ENCODE measurements around the gene PPP1R11.
"Not testable (repeated sequence)": the region's sequence is repeated elsewhere in the genome, so short reads cannot be mapped to it uniquely, and the experiment has no call there.

PPP1R11 gene, protein sequence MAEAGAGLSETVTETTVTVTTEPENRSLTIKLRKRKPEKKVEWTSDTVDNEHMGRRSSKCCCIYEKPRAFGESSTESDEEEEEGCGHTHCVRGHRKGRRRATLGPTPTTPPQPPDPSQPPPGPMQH

DNA sequence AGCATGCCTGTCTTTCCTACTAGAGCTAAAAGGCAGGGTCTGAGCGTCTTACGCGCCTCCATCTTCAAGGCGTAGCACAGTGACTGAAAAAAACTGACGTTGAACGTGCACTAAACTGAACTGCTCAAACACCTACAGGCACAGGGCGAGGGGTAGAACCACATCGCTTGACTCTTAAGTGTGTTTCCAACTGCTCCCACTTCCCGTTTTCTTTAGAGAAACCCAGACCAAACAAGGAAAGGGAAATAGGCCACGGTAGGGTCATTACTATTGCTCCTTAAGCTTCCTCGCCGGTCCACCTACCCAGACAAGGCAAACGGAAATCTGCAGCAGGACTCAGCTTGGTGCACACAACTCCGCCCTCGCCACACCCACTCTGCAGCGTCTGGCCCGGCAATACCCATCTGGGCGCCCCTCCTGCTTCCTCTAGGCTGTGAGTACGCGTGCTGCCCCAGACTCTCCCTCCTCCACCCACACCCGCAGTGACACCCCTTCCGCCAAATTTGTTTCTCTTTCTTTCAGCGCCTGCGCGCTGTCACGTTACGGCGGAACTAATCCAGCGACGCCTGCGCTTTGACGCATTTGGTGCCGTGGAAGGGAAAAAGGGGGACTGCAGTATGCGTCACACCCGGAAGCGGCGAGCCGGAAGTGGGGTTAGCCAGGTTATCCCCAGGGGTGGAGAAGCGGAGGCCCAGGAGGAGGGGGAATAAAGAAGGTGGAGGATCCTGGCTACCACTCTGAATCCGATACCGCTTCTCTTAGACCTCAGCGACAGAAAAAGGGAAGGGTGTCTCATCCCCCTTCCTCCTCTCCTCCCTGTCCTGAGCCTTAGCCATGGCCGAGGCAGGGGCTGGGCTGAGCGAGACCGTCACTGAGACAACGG lies at the start of gene PPP1R11:
Gene PPP1R11, plus strand, starts transcription at position 622 of the 883 bp plus-strand sequence. Its CDS starts 213 bp downstream, at position 835.
- DNase-seq: peak; percentile 99

DNA sequence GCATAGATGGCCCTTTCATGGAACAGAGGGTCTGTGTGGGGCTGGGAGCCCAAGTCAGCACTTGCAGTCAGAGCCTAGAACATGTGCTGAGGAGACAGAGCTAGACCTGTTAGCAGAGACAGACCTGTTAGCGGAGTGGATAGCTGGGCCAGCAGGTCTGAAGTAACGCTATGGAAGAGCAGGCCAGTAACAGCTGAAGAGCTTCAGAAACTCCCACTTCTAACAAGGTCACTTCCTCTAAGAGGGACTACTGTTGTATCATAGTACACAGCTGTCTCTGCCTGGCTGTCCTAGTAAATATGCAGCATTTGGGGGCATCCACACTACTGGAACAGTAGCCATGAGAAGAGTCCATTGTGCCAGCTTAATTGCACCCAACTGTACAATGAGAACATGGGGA lies 47.2 kb upstream of the PPP1R11 start:
- DNase-seq: no peak

DNA sequence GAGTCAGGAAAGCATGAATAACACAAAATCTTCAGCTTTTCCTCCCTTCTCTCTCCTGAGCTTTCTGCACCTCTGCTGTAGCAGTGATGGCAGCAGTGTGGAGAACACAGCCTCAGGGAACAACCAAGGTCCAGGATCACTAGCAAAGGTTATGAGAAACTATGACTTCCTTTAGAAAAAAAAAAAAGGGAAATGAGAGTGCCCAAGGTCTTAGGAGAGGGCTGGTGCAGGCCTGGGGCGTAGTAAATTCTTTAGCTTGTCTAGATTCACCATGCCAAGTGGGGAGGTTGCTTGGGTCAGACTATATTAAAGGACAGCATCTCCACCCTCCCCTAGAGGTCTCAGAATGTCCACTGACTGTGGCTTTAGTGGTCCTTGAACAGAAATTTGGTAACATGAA lies 46.4 kb upstream of the PPP1R11 start:
- no peak for DNase-seq

DNA sequence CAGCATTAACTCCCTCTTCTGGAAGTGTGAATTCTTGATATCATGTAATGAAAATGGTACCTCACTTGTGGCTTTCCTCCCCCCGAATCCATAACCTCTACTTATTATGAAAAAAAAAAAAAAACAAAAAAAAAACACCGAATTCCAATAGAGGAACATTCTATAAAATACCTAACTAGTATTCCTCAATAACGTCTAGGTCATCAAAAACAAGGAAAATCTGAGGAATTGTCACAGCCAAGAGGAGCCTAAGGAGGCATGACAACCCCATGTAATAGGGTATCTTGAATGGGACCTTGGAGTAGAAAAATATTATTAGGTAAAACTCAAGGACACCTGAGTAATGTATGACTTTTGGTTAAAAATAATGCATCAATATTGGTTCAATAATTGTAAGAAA lies 44.8 kb upstream of the PPP1R11 start:
- DNase-seq: no peak

DNA sequence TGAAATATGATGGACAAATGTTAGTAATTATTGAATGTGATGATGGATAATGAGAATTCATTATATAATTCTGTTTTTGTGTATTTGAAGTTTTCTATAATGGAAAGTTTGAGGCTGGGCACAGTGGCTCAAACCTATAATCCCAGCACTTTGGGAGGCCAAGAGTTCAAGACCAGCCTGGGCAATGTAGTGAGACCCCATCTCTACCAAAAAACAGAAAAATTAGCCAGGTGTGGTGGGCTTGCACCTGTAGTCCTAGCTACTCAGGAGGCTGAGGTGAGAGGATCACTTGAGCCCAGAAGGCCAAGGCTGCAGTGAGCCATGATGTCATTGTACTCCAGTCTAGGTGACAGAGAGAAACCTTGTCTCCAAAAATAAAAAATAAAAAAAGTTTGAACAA lies 44.3 kb upstream of the PPP1R11 start:
- not testable (repeated sequence) for DNase-seq

DNA sequence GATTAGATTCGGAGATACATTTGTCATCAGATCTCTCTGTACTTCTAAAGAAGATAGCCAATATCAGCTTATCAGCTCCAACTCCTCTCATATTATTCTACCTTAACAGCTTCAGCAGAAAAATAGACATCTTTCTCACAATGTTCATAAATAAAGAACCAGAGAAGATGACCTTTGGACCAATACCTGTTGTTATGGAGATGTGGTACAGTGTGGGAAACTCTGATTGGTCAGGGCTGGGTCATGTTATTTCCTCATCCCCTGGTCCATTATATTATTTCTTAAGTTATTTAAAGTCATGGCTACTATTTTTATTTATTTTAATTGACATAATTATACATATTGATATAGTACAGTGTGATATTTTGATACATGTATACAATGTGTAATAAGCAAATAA lies 41.8 kb upstream of the PPP1R11 start:
- DNase-seq: no peak

DNA sequence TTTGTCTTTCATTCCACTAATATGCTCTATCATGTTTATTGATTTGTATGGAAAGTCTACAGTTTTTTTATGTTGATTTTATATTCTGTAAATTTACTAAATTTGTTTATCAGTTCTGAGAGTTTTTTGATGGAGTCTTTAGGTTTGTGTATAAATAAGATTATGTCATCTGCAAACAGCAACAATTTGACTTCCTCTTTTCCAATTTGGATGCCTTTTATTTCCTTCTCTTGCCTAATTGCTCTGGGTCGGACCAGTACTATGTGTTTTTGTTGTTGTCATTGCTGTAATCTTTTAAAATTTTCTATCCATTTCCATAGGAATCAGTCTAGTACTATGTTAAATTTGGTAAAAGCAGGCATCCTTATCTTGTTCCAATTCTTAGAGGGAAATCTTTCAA lies 37.4 kb upstream of the PPP1R11 start:
- DNase-seq: no peak

DNA sequence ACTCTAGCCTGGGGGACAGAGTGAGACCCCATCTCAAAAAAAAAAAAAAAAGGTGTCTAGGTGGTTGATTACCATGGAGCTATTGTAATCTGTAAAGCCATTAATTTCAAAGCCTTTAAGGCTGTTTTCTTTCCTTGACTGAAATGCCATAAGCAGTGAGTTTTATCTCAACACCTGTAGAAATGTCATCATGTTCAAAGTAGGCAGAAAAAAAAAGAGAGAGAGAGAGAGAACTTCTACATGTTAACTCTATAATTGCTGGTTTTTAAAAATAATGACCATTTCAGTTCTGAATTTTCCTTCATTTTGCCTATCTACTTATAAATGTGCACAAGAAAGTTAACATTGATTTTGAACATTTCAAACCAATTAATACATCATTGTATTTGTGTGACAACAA lies 35.6 kb upstream of the PPP1R11 start:
- DNase-seq: no peak

DNA sequence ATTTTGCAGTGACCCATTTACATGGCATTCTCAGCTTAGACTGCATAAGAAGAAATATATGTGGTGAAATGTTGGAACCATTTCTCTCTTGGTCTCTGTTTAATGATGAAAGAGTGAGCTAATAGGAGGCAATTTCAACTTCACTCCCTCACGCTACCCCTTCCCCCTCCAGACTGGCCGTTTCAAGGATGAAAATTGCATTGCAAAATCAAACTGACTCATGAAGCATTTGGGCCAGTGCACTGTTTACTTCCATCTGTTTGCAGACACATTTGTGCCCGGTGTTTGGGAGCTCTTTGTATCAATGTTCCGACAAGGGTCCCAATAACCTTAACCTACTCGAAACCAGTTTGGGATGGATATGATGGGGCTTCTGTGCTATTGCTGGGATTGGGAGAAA lies 33.6 kb upstream of the PPP1R11 start:
- DNase-seq: peak; percentile 65

DNA sequence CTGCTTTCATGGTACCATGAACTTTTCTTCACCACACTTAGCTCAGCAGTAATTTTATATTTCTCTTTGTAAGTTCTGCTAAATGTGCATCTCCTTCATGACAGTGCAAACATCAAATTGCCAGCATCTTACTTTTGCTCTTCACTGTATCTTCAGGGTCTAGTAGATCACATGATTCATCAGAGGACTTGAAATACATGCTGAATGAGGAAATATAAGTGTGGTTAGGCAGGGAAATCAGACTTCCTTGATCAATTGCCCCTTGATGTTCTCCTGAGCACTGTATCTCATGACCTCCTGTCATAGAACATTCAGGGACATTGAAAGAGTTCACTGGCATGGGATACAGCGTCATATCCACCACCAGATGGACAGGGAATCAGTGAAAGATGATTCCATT lies 31.2 kb upstream of the PPP1R11 start:
- DNase-seq: no peak

DNA sequence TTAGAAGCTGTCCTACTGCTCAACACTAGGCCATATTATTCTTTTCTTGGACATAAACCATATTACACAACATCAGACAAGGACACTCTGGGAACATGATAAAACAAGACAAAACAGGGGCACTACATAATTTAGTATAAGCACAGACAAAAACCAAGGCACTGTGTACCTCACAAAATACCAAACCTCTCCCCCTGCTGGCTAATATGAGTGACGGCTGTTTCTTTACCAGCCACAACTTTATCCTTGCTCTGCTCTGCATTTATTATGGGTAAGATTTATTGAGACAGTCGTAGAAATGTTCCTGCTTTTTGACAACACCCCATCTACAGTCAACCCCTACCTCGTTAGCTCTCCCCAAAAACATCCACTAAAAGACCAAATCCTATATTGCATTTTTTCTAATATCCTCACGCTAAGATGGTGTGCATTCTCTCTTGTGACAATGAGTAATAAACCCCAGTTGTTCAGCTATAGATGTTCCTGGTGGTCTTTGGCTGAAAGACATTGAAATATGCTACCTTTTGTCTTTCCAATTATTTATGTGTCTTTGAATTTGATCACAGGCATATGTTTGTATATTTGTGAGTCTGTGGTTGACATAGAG lies 29.7 kb upstream of the PPP1R11 start:
- DNase-seq: peak; percentile 19

DNA sequence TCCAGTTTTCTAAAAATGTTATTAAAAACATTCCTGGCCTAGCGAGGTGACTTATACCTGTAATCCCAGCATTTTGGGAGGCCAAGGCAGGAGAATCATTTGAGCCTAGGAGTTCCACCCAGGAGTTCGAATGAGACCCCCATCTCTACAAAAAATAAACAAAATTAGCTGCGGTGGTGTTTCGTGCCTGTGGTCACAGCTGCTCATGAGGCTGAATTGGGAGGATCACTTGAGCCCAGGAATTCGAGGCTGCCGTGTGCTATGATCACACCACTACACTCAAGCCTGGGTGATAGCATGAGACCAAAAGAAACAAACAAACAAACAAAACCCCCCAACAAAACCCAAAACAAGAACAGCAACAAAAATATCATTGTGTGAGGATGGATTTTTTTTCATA lies 25.8 kb upstream of the PPP1R11 start:
- no peak for DNase-seq

DNA sequence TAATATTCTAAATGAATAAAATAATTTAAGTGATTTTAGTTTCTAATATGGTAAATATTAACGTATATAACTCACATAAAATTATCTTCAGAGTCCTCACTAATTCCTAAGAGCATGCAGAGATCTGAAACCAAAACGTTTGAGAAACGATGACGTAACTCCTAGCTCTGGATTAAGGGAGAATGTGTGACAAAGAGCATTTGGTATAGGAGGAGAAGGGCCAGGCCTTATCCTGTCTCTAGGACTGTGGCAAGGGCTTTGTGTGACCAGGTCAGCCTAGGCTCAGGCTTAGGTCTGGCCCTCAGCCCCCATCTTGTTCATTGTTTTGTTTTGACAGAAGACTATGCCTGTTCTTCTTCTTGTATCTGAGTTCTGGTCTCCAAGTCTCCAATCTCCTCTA lies 25.2 kb upstream of the PPP1R11 start:
- no peak for DNase-seq

DNA sequence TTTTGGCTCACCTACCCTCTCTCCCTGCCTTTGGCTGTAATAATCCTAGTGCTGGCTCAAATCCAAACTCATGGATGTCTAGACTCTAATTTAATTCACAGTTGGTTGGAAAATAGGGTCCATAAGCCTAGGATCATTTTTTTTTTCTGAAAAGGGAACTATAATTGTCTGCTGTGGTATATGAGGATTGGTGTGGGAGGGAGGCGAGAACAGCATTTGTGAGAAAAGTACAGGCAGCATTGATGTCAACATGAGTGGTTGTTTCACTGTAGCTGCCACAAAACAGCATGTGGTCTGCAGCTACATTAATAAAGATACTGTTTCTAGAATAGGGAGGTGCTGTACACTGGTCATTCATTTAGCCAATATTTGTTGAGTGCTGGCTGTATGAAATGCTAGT lies 24.5 kb upstream of the PPP1R11 start:
- no peak for DNase-seq

DNA sequence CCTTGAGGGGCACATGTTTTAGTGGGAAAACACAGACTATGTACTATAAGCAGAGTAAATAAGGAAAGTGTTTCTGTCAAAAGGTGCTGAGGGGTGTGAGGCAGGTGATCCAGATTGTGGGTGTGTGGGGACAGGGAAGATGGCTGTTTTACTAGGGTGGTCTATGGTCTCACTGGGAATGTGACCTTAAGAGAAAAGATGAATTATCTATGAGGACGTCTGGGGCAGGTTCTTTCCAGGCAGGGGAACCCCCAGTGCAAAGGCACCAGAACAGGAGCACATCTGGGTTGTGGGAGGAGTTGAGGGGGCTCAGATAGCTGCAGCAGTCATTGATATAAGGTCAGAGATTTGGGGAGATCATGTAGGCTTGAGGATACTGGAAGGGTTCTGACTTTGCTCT lies 24.1 kb upstream of the PPP1R11 start:
- DNase-seq: no peak

DNA sequence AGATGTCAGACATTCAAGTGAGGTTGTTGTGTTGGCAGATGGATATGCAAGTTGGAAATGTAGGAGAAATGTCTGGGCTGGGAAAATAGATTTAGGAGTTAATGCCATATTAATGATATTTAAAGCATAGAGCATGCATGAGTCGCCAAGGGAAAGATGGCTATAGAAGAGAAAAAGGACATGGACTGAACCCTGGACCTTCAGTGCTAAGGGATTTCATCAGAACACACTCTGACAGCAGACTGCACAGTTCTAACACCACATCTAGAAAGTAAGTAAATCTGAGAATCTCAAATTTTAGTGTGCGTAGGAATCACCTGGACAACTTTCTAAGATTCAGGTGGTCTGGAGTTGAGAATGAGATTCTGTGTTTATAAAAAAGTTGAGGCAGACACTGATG lies 23.3 kb upstream of the PPP1R11 start:
- no peak for DNase-seq

DNA sequence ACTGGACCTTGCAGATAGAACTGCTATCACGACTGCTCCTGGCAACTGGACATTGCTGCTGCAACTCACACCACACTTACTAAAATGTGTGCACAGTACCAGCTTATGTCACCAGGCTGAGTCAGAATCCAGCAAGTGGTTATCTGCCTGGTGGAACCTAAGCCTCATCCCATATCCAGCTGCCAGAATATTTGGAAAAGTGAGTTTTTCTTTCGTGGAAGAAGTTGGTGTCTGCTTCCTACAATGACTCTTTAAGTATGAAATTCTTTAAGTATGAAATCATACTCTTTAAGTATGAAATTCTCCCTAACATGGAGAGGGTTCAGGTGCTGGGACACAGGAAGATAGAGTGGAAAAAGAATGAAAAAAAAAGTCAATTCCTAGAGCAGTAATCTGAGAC lies 22.4 kb upstream of the PPP1R11 start:
- peak; percentile 79 for DNase-seq

DNA sequence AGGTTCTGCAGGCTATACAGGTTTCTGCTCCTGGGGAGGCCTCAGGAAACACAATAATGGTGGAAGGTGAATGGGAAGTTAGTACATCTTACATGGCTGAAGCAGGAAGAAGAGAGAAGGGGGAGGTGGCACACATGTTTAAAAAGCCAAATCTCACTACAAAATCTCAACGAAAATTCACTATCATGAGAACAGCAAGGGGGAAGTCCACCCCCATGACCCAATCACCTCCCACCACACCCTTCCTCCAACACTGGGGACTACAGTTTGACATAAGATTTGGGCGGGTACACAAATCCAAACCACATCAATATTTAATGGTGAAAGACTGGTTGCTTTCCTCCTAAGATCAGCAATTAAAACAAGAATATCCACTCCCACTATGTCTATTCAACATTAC lies 19.8 kb upstream of the PPP1R11 start:
- no peak for DNase-seq

DNA sequence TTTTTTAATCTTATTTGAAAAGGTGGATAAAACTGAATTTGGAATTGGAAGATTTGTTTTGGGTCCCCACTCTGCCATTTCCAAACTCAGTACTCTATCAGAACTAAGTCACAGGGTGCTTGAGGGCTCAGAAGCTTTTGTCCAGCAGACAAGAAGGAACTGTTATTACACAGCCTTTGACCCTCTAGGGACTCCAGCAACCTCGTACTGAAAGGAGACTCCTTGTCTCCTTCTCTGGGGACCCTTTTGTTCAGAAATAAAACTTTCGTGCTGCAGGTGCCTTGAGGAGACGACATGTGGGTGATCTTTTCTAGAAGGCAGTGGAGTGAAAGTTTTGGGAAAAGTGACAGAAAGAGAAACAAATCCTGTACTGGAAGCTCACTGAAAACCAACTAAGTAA lies 13.3 kb upstream of the PPP1R11 start:
- DNase-seq: no peak

DNA sequence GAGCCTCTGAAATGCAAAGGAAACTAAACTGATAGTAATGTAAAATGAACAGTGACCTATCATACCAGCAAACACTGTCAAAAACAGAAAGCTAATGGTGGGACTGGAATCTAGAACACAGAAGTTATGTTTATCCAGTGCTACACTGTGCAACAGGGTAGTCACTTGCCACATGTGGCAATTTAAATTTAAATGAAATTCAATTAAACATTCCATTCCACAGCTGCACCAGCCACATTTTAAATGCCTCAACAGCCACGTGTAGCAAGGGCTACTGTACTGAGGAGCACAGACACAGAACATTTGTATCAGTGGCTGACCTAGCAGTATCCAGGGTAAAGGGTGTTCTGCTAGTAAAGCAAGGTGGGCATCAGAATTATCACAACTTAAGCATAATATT lies 11.5 kb upstream of the PPP1R11 start:
- DNase-seq: no peak

DNA sequence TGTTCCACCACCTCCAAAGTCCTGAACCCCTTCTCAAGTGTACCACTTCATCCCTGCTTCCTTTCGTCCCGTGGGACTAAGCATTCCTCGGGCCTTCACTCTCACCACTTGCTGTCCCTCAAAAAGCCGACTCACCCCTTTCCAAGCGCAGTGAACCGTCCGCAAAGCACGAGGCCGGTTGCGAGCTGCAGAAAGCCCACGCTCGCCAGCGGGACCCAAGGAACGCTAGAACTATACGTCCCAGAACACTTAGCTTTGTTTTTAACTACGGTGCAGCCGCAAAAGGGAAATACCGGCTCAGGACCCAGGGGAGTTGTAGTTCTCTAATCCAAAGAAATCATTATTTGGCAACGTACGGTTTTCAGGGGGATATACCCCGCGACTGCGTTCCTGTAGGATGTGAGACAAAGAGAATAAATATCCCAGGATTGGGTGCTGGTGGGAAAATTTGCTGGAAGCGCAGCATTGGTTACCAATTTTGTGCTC lies 6.3 kb upstream of the PPP1R11 start:
- DNase-seq: peak; percentile 13

DNA sequence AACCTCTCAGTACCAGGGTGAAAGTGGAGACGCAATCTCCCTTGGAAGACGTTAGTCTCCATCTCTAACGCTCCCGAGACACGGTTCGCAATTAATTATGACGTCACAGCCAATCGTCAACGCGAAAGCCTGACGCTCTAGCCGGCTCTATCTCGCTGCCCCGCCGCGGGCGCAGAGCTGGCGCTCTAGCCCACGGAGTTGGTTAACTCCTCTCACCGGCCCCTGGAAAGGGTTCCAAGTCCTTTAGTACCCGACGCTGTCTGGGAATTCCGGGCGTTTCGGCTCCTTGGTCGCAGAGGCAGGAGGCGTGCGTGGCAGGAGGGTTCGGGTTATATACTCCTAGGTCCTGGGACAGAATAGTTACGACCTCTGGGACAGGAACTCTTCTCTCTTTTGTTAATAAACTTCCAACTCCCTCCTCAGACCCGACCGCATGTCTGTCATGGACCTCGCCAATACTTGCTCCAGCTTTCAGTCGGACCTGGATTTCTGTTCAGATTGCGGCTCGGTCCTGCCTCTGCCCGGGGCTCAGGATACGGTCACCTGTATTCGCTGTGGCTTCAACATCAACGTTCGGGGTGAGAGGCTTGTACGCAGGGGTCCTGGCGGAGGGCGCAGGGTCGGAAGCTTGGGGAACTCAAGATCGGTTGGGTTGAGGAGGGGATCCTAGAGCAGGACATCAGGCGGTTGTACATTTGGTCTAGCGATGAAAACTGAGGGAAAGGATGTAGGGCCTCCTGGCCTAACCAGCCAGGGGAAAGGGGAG lies 5.7 kb upstream of the PPP1R11 start, which contains the start of gene POLR1H:
Gene POLR1H, plus strand, starts transcription at position 174 of the 766 bp plus-strand sequence. Its CDS starts 260 bp downstream, at position 434.
- peak; percentile 97 for DNase-seq

DNA sequence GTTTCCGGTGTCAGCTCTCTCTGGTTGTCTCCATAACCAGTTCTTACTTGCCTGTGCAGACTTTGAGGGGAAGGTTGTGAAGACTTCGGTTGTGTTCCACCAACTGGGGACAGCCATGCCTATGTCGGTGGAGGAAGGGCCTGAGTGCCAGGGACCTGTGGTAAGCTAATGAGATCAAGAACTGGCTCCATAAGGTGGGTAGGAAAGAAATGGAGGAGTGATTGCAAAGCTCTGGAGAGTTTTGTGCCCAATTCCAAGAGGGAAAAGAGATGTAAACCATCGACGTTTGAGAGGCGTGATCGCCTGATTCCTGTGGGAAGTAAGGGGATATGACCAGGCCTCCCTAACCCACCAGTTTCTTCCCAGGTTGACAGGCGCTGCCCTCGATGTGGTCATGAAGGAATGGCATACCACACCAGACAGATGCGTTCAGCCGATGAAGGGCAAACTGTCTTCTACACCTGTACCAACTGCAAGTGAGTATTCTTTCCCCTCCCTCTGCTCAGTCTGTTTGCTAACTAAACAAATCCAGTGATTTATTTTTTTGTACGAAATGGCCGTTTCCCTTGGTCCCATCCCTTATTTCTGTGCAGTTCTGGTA lies 5.0 kb upstream of the PPP1R11 start:
- peak; percentile 16 for DNase-seq

Data from fibroblast of upper back skin (primary cell).